H9 (cell line): Measurements from ENCODE around the gene ZNF664. TPM values are rescaled to one million over a fixed set of nuclear protein-coding genes. Genes with fewer than 3 reads are reported as not detected.

ENCODE experiments used
- DNase-seq: peaks from one replicate; pipeline ENCODE4 v3.0.0-alpha.2; 2017
- H2AFZ ChIP-seq: one replicate; pipeline ENCODE4 v1.6.1; 2013; ENCODE audit warnings: mild to moderate bottlenecking, low read length, control low read depth, moderate library complexity
- H2AK5ac ChIP-seq: 2 replicates; pipeline ENCODE4 v1.6.1; 2013; ENCODE audit warnings: low read length, control low read depth, mixed read lengths; ENCODE audit not compliant: insufficient read length
- H2BK120ac ChIP-seq: one replicate; pipeline ENCODE4 v1.6.1; 2013; ENCODE audit warnings: low read depth, mild to moderate bottlenecking, low read length, control low read depth, inconsistent platforms; ENCODE audit not compliant: poor library complexity, severe bottlenecking
- H2BK12ac ChIP-seq: 2 replicates; pipeline ENCODE4 v1.6.1; 2013; ENCODE audit warnings: low read length, control low read depth, mixed read lengths, low read depth; ENCODE audit not compliant: insufficient read length
- H2BK15ac ChIP-seq: 2 replicates; pipeline ENCODE4 v1.6.1; 2013; ENCODE audit warnings: low read depth, low read length, control low read depth
- H2BK20ac ChIP-seq: one replicate; pipeline ENCODE4 v1.6.1; 2013; ENCODE audit warnings: low read depth, mild to moderate bottlenecking, low read length, control low read depth, inconsistent platforms; ENCODE audit not compliant: poor library complexity, severe bottlenecking
- H2BK5ac ChIP-seq: 2 replicates; pipeline ENCODE4 v1.6.1; 2013; ENCODE audit warnings: low read length, control low read depth, mixed read lengths; ENCODE audit not compliant: insufficient read length
- H3K14ac ChIP-seq: 2 replicates; pipeline ENCODE4 v1.6.1; 2013; ENCODE audit warnings: low read length, control low read depth; ENCODE audit not compliant: insufficient read depth
- H3K18ac ChIP-seq: 2 replicates; pipeline ENCODE4 v1.6.1; 2013; ENCODE audit warnings: low read depth, mild to moderate bottlenecking, mixed read lengths, low read length, control low read depth; ENCODE audit not compliant: insufficient read length
- H3K23ac ChIP-seq: 2 replicates; pipeline ENCODE4 v1.6.1; 2013; ENCODE audit warnings: low read length, control low read depth, mixed read lengths, low read depth; ENCODE audit not compliant: insufficient read length
- H3K23me2 ChIP-seq: 2 replicates; pipeline ENCODE4 v1.6.1; 2013; ENCODE audit warnings: low read depth, mild to moderate bottlenecking, mixed read lengths, low read length, control low read depth; ENCODE audit not compliant: insufficient read length, poor library complexity, severe bottlenecking
- H3K27ac ChIP-seq: 2 replicates; pipeline ENCODE4 v1.5.1; 2013; ENCODE audit warnings: low read length, control low read depth, mixed read lengths, low read depth; ENCODE audit not compliant: insufficient read length
- H3K27me3 ChIP-seq: 2 replicates; pipeline ENCODE4 v1.6.1; 2013; ENCODE audit warnings: low read length, control low read depth, inconsistent platforms; ENCODE audit not compliant: insufficient read depth
- H3K4ac ChIP-seq: 2 replicates; pipeline ENCODE4 v1.6.1; 2013; ENCODE audit warnings: low read depth, mild to moderate bottlenecking, control low read depth, inconsistent platforms, low read length, moderate library complexity
- H3K4me1 ChIP-seq: 2 replicates; pipeline ENCODE4 v1.6.1; 2013; ENCODE audit warnings: low read length, control low read depth, inconsistent platforms; ENCODE audit not compliant: insufficient read depth
- H3K4me2 ChIP-seq: 2 replicates; pipeline ENCODE4 v1.6.1; 2013; ENCODE audit warnings: low read length, control low read depth, mixed read lengths; ENCODE audit not compliant: insufficient read length, insufficient read depth
- H3K56ac ChIP-seq: 2 replicates; pipeline ENCODE4 v1.6.1; 2013; ENCODE audit warnings: low read depth, mild to moderate bottlenecking, mixed read lengths, low read length, control low read depth; ENCODE audit not compliant: insufficient read length
- H3K79me1 ChIP-seq: 2 replicates; pipeline ENCODE4 v1.6.1; 2013; ENCODE audit warnings: low read depth, mild to moderate bottlenecking, moderate library complexity, low read length, control low read depth, inconsistent platforms; ENCODE audit not compliant: insufficient read depth, poor library complexity, severe bottlenecking
- H3K79me2 ChIP-seq: 2 replicates; pipeline ENCODE4 v1.6.1; 2013; ENCODE audit warnings: low read length, control low read depth, inconsistent platforms; ENCODE audit not compliant: insufficient read depth
- H3K9ac ChIP-seq: 2 replicates; pipeline ENCODE4 v1.6.1; 2013; ENCODE audit warnings: low read length, control low read depth, mixed read lengths; ENCODE audit not compliant: insufficient read length; ENCODE audit errors: extremely low read depth
- H3K9me3 ChIP-seq: one replicate; pipeline ENCODE4 v1.6.1; 2013; ENCODE audit warnings: low read depth, low read length, inconsistent platforms; ENCODE audit not compliant: control insufficient read depth
- H3T11ph ChIP-seq: one replicate; pipeline ENCODE4 v1.6.1; 2013; ENCODE audit warnings: mild to moderate bottlenecking, low read length, control low read depth, inconsistent platforms
- H4K20me1 ChIP-seq: one replicate; pipeline ENCODE4 v1.6.1; 2013; ENCODE audit not compliant: control insufficient read depth, insufficient read length, insufficient read depth
- H4K5ac ChIP-seq: 2 replicates; pipeline ENCODE4 v1.6.1; 2013; ENCODE audit warnings: low read depth, mild to moderate bottlenecking, mixed read lengths, low read length, control low read depth; ENCODE audit not compliant: insufficient read length
- H4K8ac ChIP-seq: replicated peaks from 2 replicates; pipeline ENCODE4 v1.6.1; 2013; ENCODE audit warnings: low read length, control low read depth, mixed read lengths, low read depth; ENCODE audit not compliant: insufficient read length
- H4K91ac ChIP-seq: 2 replicates; pipeline ENCODE4 v1.6.1; 2013; ENCODE audit warnings: low read depth, mild to moderate bottlenecking, moderate library complexity, mixed read lengths, low read length, control low read depth; ENCODE audit not compliant: insufficient read length
- H3K27ac Mint-ChIP-seq, 3 experiments: 2 replicates in 2 of 3; 3 replicates in 1 of 3; pipeline ENCODE4 v1.8.0; 2020 to 2021; ENCODE audit warnings: mixed read lengths in 3 of 3, mild to moderate bottlenecking in 1 of 3, moderate library complexity in 1 of 3
- H3K27me3 Mint-ChIP-seq: 2 replicates; pipeline ENCODE4 v1.8.0; 2021; ENCODE audit warnings: low read depth, mild to moderate bottlenecking, moderate library complexity, mixed read lengths
- H3K36me3 Mint-ChIP-seq, 3 experiments: 2 replicates in 2 of 3; 3 replicates in 1 of 3; pipeline ENCODE4 v1.8.0; 2020 to 2021; ENCODE audit warnings: low read depth in 3 of 3, mixed read lengths in 3 of 3; ENCODE audit not compliant: insufficient read depth in 1 of 3
- H3K4me1 Mint-ChIP-seq, 2 experiments: 2 replicates each; pipeline ENCODE4 v1.8.0; 2020; ENCODE audit warnings: mixed read lengths in 2 of 2
- H3K4me3 Mint-ChIP-seq, 2 experiments: 2 replicates in 1 of 2; 3 replicates in 1 of 2; pipeline ENCODE4 v1.8.0; 2020 to 2021; ENCODE audit warnings: mild to moderate bottlenecking in 2 of 2, mixed read lengths in 2 of 2, moderate library complexity in 1 of 2
- H3K9me3 Mint-ChIP-seq, 2 experiments: 2 replicates in 1 of 2; 3 replicates in 1 of 2; pipeline ENCODE4 v1.8.0; 2020; ENCODE audit warnings: mild to moderate bottlenecking in 2 of 2, mixed read lengths in 2 of 2, moderate library complexity in 1 of 2
- WGBS: extraction: QIAGEN DNeasy Blood & Tissue Kit; methylation state at CpG from one replicate; pipeline ENCODE4 v1.1.7; 2013; ENCODE audit warnings: missing lambda C conversion rate, low lambda C conversion rate, mixed read lengths; ENCODE audit not compliant: insufficient read length; ENCODE audit errors: extremely low coverage; 5-methylcytosine and 5-hydroxymethylcytosine counted together
- total RNA-seq: library from RNA; stranded (reverse); gene quantifications from 2 replicates; pipeline ENCODE4 v1.2.1, GENCODE V29; 2021
- TF ChIP-seq, protein P1 (sequence below): fragments of 200-600 bp; sonication (generic); conservative IDR thresholded peaks from 3 replicates; pipeline ENCODE4 v1.8.0; 2021; ENCODE audit warnings: antibody characterized with exemption, mild to moderate bottlenecking

The ZNF664 gene
- total RNA-seq, 1 experiment from 2014 or later, result 29.5 TPM

DNA sequence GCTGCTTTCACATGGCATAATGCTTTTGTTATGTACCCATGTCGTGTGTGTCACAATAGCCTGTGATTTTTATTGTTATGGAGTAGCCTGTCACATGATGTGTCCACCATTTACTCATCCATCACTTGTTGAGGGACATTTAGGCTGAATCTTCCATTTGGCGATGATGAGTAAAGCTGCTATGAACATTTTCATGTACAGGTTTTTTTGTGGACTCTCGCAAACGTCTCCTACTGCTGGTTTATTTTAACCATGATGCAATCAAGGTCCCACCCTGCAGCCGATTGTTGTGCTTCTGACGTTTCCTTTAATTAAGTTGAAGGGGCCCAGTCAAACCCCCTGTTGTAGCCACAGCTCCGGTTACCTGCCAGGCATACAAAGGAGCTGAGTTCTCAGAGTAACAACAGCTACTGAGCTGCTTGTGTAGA is 63.2 kb downstream of the ZNF664 start:
- Histone ChIP-seq H3K4me2 (no peak overlapping the region), H3K56ac (no peak overlapping the region)

More for the DNA sequence above, 63.2 kb downstream of the ZNF664 start:
- H3K9ac ChIP-seq, result no peak overlapping the region
- H4K8ac ChIP-seq, result no peak overlapping the region
- Mint-ChIP-seq H3K27me3 (peaks cover 2% of the 10 kb centered on the region; the same call in 1 of the 2 replicates), H3K9me3 (peaks cover 0 to 3% of the 10 kb centered on the region in 2 experiments; a peak in 1 of 5 replicates), H3K27ac (peak overlapping the region; percentile 50 to 79 (median 65); a peak in 4 of 7 replicates), H3K4me3 (no peak overlapping the region), H3K4me1 (peaks cover 26 to 29% of the 10 kb centered on the region in 2 experiments), H3K36me3 (peaks cover 0 to 6% (median 0%) of the 10 kb centered on the region in 3 experiments; a peak in 2 of 7 replicates)
- no peak for DNase-seq
- H3K9me3 ChIP-seq, result no peaks in the 10 kb centered on the region
- WGBS, result no CpG with 5 or more reads among the region's 7 CpGs
- H3K4me1 ChIP-seq, result no peaks in the 10 kb centered on the region
- H3K27ac ChIP-seq, result no peak overlapping the region
- no peaks in the 10 kb centered on the region for H3K23me2 ChIP-seq
- H2BK15ac ChIP-seq, result no peak overlapping the region
- no peak overlapping the region for H3K23ac ChIP-seq
- no peak overlapping the region for H4K91ac ChIP-seq
- H4K5ac ChIP-seq, result no peak overlapping the region
- H2AK5ac ChIP-seq, result no peak overlapping the region
- TF ChIP-seq, protein P1, sequence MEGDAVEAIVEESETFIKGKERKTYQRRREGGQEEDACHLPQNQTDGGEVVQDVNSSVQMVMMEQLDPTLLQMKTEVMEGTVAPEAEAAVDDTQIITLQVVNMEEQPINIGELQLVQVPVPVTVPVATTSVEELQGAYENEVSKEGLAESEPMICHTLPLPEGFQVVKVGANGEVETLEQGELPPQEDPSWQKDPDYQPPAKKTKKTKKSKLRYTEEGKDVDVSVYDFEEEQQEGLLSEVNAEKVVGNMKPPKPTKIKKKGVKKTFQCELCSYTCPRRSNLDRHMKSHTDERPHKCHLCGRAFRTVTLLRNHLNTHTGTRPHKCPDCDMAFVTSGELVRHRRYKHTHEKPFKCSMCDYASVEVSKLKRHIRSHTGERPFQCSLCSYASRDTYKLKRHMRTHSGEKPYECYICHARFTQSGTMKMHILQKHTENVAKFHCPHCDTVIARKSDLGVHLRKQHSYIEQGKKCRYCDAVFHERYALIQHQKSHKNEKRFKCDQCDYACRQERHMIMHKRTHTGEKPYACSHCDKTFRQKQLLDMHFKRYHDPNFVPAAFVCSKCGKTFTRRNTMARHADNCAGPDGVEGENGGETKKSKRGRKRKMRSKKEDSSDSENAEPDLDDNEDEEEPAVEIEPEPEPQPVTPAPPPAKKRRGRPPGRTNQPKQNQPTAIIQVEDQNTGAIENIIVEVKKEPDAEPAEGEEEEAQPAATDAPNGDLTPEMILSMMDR, result no peak
- no peaks in the 10 kb centered on the region for H4K20me1 ChIP-seq
- no peak overlapping the region for H3T11ph ChIP-seq
- peak overlapping the region; percentile 54 for H2BK120ac ChIP-seq
- H3K79me2 ChIP-seq, result no peaks in the 10 kb centered on the region
- no peaks in the 10 kb centered on the region for H3K27me3 ChIP-seq
- H3K18ac ChIP-seq, result no peak overlapping the region
- peak overlapping the region; percentile 97 for H2AFZ ChIP-seq
- no peak overlapping the region for H3K14ac ChIP-seq
- H2BK20ac ChIP-seq, result no peak overlapping the region
- no peak overlapping the region for H2BK12ac ChIP-seq
- H3K4ac ChIP-seq, result no peak overlapping the region
- H2BK5ac ChIP-seq, result no peak overlapping the region
- no peaks in the 10 kb centered on the region for H3K79me1 ChIP-seq
